CD4-positive, alpha-beta T cell treated with Interleukin-12 subunit alpha and Interleukin-12 subunit beta, for 1 hour (primary cell): ENCODE results near the gene ULK4.
"Not testable (repeated sequence)": the region's sequence is repeated elsewhere in the genome, so short reads cannot be mapped to it uniquely, and the experiment has no call there.

Source experiments
- DNase-seq: peaks from one replicate; pipeline ENCODE4 v3.0.0-alpha.2; 2020

Gene ULK4

GRCh38 chr3:41746215-41746614 is 215.7 kb downstream of the ULK4 start:
- no peak for DNase-seq

DNA sequence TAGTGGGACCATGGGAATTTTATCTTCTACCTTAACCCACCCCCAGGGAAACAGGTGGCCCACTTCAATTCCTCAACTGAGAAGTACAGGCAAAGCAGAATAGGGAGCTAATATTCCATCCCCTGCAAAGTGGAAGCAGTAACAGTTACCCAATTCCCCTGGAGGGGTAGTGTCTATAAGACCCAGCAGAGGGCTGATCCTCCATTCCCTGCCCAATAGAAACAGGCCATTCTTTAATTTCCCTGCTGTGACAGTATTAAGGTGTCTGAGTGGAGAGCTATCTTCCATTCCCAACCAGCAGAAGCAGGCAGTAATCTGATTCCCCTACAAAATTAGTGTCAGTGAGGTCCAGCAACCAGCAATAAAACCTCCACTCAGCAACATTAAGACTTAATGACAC is 219.8 kb downstream of the ULK4 start:
- DNase-seq: no peak

GRCh38 chr3:41740374-41740886 is 221.5 kb downstream of the ULK4 start:
- no peak for DNase-seq

DNA sequence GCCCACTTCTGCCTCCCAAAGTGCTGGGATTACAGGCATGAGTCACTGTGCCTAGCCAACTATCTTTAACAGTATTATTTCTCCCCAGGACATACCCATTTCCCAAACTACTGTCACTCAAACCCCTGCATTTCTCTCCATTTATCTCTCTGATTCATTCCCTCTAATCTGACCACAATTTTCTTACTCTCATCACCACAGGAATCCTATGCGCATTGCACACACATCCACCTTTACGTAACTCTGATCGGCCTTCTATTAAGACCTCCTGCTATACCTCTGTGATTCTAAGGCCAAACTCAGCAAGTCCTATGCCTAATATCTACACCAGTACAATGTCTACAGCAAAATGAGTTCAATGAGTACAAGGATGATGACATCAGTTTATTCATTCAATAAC is 235.0 kb downstream of the ULK4 start:
- DNase-seq: no peak

DNA sequence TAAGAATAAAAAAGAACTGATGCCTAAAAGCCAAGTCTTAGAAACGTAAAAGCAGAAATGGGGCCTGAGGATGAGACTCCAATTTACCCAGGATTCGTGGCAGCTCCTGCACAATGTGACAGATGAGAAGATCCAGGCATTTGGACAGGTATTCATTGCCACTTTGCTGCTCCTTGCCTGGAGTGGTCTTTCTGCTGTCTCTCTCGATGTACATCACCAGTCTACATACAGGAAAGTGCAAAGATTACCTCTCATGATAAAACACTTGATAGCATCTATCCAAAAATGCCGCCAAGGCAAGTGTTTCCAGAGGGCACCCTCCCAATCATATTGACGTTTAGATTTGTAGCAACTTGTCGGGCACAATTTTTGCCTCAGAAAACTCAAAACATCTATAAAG is 244.3 kb downstream of the ULK4 start:
- DNase-seq: no peak

GRCh38 chr3:41716471-41716870 is 245.4 kb downstream of the ULK4 start:
- DNase-seq: no peak

DNA sequence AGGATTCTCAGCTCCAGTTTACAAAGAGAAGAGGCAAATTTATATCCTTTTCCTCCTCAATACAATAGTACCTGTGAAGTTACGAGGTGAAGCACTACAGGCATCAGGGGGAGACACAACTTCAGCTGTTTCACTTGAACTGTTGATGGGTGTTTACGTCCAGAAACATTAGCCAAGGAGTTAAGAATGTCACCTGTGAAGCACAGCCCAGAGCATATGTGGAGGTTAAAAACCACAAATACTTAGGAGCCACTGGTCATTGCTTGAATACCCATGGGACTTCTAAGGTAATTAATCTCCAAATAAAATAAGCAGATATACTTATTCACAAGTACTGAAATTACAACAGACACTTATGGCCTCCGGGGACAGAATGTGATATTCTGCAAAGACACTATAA is 246.5 kb downstream of the ULK4 start:
- DNase-seq: no peak

- no peak for DNase-seq
These were observed 250.3 kb downstream of the ULK4 start for GRCh38 chr3:41711651-41712050.

GRCh38 chr3:41710646-41711388 is 251.1 kb downstream of the ULK4 start:
- DNase-seq: no peak

DNA sequence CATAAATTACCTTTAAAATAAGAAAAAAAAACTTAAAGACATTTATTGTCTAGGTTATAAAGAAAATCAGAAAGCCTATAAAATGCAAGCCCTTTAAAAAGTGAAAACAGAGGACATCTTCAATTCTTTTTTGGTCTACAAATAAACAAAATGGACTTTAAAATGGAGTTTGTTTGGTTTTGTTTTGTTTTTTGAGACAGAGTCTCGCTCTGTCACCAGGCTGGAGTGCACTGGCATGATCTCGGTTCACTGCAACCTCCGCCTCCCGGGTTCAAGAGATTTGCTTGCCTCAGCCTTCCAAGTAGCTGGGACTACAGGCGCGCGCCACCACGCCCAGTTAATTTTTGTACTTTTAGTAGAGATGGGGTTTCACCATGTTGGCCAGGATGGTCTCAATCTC is 252.7 kb downstream of the ULK4 start:
- not testable (repeated sequence) for DNase-seq

DNA sequence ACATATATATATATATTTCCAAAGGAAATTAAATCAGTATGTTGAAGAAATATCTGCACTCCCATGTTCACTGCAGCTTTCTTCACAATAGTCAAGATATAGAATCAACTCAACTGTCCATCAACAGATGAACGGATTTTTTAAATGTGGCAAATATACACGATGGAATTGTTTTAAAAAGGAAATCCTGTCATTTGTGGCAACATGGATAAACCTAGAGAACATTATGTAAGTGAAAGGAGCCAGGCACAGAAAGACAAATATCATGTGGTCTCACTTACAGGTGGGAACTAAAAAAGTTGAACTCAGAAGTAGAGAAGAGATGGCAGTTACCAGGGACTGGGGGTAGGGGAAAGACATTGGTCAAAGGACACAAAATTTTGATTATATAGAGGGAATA is 253.7 kb downstream of the ULK4 start:
- DNase-seq: no peak

GRCh38 chr3:41705893-41706292 is 256.0 kb downstream of the ULK4 start:
- no peak for DNase-seq

GRCh38 chr3:41701191-41701698 is 260.7 kb downstream of the ULK4 start:
- DNase-seq: no peak

DNA sequence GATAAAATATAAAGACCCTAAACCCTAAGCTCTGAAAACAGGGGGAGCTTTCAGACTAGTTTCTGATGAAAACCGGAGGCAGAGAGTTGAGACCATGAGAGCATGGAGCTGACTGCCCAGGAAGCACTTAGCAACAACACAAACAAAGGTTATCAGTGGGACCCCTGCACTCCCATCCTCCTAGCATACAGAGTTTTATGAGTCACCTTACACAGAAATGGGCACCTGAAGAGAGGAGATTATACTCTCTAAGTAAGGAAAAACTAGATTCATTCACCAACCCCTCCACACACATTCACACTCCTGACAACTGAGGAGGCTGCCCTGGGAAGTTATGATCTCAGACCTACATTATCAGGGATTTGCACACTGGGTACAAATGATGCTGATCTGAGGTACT is 261.7 kb downstream of the ULK4 start:
- DNase-seq: no peak

DNA sequence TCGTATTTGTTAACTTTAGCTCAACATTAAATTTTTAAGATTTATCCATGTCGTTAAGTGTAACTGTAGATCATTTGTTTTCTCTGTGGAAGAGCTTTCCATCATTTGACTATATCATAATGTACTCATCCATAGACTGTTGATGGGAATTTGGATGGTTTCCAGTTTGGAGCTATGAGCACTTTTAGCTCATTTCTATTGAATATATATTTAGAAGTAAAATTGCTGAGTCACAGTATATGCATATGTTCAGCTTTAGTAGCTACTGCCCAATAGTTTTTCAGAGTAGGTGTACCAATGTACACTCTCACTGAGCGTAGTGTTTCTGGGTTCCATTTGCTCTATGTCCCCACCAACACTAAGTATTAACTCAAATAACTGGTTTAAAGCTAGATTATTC is 263.0 kb downstream of the ULK4 start:
- DNase-seq: no peak

GRCh38 chr3:41697702-41698101 is 264.2 kb downstream of the ULK4 start:
- no peak for DNase-seq

DNA sequence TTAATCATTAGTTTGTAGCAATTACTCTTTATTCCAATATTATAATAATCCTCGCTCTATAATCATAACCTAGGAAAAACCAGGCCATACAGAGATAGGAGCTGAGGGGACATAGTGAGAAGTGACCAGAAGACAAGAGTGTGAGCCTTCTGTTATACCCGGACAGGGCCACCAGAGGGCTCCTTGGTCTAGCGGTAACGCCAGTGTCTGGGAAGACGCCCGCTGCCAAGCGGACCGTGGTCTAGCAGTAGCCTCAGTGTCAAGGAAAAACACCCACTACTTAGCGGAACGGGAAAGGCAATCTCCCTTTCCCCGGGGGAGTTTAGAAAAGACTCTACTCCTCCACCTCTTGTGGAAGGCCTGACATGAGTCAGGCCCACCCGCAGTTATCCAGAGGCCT is 266.1 kb downstream of the ULK4 start:
- DNase-seq: not testable (repeated sequence)

DNA sequence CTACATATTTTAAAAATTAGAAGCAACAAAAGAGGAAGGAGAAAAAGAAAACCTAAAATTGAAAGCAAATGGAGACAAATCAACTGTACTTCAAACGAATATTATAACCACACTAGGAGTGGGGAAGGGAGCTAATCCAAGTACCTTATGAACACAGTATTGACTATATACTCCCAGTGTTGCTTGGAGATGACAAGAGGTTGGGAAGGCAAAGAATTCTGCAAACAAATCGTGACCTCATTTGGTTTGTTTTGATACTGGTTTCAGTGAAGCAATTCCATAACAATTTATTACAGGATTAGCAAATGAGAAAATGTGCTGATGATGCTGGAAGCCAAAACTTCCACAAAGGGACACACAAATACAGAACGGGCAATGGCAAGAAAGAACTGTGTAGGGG is 268.1 kb downstream of the ULK4 start:
- DNase-seq: no peak

GRCh38 chr3:41690766-41691563 is 270.9 kb downstream of the ULK4 start:
- no peak for DNase-seq

DNA sequence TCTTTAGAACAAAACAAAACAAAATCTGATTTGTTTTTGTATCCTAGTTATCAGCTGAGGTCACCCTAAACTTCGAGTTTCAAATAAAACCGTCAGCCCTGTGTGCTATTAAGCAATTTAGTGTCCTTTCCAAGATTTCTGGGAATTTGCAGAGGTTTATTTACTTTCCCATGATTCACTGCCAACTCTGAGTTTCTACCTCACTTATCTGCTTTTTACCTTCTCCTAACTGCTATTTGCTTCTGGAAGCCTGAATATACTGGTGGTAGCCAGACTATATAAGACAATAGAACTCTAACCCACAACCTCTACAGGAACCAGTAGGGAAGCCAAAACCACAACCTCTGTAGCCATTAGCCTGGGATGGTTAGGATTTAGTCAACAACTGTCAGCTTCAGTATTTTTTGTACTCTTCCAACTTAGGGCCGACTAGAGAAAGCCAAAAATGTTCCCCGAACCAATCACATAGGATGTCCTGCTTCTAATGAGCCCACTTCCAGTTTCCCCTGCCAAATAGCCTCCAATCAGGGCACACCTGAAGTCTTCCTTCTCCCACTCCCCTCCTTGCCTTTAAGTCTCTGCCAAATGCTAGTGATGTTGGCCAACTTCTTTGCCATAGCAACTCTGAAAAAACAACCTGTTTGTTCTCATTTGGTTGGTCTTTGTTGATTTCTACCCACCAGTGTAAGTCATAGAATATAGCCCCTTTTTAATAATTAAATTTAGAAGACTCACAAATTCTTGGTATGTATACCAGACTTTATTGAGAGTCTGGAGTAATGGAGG is 273.1 kb downstream of the ULK4 start:
- no peak for DNase-seq

- no peak for DNase-seq
These were observed 276.8 kb downstream of the ULK4 start for GRCh38 chr3:41684797-41685735.
